Endothelial cell of umbilical vein (primary cell): ENCODE results near the gene RALGPS1.

ENCODE experiments used
- CTCF ChIP-seq, 2 donors: IDR thresholded peaks; 1 replicate in 1 of 2; 2 replicates in 1 of 2; pipeline ENCODE4 v1.5.1; 2011; ENCODE audit warnings: low read length in 2 of 2, mild to moderate bottlenecking in 2 of 2, moderate library complexity in 2 of 2, control low read depth in 1 of 2, inconsistent platforms in 1 of 2, low read depth in 1 of 2; ENCODE audit not compliant: insufficient read depth in 1 of 2; ENCODE audit errors: extremely low read depth in 1 of 2
- POLR2A ChIP-seq: IDR thresholded peaks from 2 replicates; pipeline ENCODE4 v1.6.1; 2012; ENCODE audit warnings: low read depth, mild to moderate bottlenecking, control low read depth, low read length
- POLR2AphosphoS5 ChIP-seq: IDR thresholded peaks from 2 replicates; pipeline ENCODE4 v1.6.1; 2012; ENCODE audit warnings: low read depth, mild to moderate bottlenecking, control low read depth, low read length, moderate library complexity; ENCODE audit not compliant: insufficient read depth

GRCh38 chr9:127184641-127185040, 270.1 kb downstream of the RALGPS1 start:
- TF ChIP-seq CTCF (IDR thresholded peaks at IDR 0.05; ENCODE audit: extremely low read depth in 1 of 2, insufficient read depth in 1 of 2, low read depth in 1 of 2, low read length in 2 of 2) (no peak), POLR2A (no peak), POLR2AphosphoS5 (no peak)
